ENCODE results near the gene MRAP. TPM values are rescaled to one million over a fixed set of nuclear protein-coding genes. Genes with fewer than 3 reads are reported as not detected.

MRAP gene
- polyA plus RNA-seq, 2 donors: 0.16 TPM; not detected in 1

DNA sequence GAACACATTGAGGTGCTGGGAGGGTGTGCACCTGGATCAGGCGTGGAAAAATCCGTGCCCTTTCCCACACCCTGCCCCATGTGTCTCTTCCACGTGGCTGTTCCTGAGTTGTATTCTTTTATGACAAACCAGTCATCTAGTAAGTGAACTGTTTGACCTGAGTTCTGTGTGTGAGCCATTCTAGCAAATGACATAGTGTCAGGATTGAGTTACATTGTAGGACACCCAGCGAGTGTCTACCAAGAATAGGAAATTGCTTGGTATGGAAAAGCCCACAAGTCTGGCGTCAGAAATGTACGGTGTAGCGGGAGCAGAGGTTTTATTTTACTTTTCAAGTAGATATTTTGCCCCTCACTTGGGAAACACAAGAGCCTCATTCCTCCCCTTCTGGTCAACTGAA, 1.2 kb upstream of the MRAP start:
- Histone ChIP-seq H3K9me3 (ENCODE audit: control insufficient read depth in 2 of 2, insufficient read depth in 1 of 2, low read depth in 1 of 2, low read length in 1 of 2) (no peaks in the 10 kb centered on the region), H3K4me3 (ENCODE audit: low read depth in 1 of 2, low read length in 2 of 2) (no peak overlapping the region), H3K36me3 (ENCODE audit: control insufficient read depth in 2 of 2, insufficient read depth in 2 of 2, low read length in 1 of 2) (peaks cover 0 to 6% of the 10 kb centered on the region in 2 donors), H3K27ac (ENCODE audit: low read depth in 2 of 2, low read length in 1 of 2) (no peak overlapping the region), H3K27me3 (ENCODE audit: control insufficient read depth in 1 of 2, insufficient read depth in 2 of 2, low read length in 2 of 2) (no peaks in the 10 kb centered on the region), H3K4me1 (ENCODE audit: control insufficient read depth in 2 of 2, insufficient read depth in 2 of 2, low read length in 1 of 2) (no peaks in the 10 kb centered on the region)
- 92 to 93% methylated on average over 7 of the region's 7 CpGs for WGBS, 2 donors

DNA sequence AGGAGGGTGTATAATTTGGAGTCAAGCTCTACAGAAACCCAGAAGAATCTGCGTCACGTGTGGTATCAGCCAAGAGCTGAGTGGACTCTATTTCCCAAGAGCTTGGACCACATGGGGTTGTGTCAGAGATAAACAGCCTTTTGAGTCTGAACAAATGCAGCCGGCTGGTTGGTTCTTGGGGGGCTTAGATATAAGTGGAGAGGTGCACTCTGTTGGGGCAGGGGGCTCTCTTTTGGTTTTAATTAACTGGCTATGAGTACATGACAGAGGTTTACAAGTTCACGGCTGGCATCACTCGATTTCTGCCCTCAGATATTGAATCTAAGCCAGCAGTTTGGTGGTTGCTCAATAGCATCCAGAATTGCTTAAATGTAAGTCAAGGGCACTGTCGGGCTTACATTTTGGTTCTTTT, 501 bp upstream of the MRAP start:
- 90% methylated on average over 6 of the region's 6 CpGs for WGBS, 2 donors
- Histone ChIP-seq H3K4me1 (ENCODE audit: control insufficient read depth in 2 of 2, insufficient read depth in 2 of 2, low read length in 1 of 2) (no peaks in the 10 kb centered on the region), H3K27me3 (ENCODE audit: control insufficient read depth in 1 of 2, insufficient read depth in 2 of 2, low read length in 2 of 2) (no peaks in the 10 kb centered on the region), H3K36me3 (ENCODE audit: control insufficient read depth in 2 of 2, insufficient read depth in 2 of 2, low read length in 1 of 2) (peaks cover 0 to 6% of the 10 kb centered on the region in 2 donors), H3K27ac (ENCODE audit: low read depth in 2 of 2, low read length in 1 of 2) (no peak overlapping the region), H3K4me3 (ENCODE audit: low read depth in 1 of 2, low read length in 2 of 2) (no peak overlapping the region), H3K9me3 (ENCODE audit: control insufficient read depth in 2 of 2, insufficient read depth in 1 of 2, low read depth in 1 of 2, low read length in 1 of 2) (no peaks in the 10 kb centered on the region)

- 83 to 85% methylated on average over 6 of the region's 6 CpGs for WGBS, 2 donors
Measured at GRCh38 chr21:32299695-32300094, 1.0 kb downstream of the MRAP start.

GRCh38 chr21:32300117-32300681, 1.5 kb downstream of the MRAP start:
- WGBS, 2 donors: 92 to 93% methylated on average over 41 of the region's 41 CpGs
- H3K27ac ChIP-seq (ENCODE audit: low read depth in 2 of 2, low read length in 1 of 2): no peak overlapping the region
- no peaks in the 10 kb centered on the region for H3K27me3 ChIP-seq (ENCODE audit: control insufficient read depth in 1 of 2, insufficient read depth in 2 of 2, low read length in 2 of 2)
- H3K4me1 ChIP-seq (ENCODE audit: control insufficient read depth in 2 of 2, insufficient read depth in 2 of 2, low read length in 1 of 2): no peaks in the 10 kb centered on the region
- no peaks in the 10 kb centered on the region for H3K9me3 ChIP-seq (ENCODE audit: control insufficient read depth in 2 of 2, insufficient read depth in 1 of 2, low read depth in 1 of 2, low read length in 1 of 2)
- peaks cover 0 to 6% of the 10 kb centered on the region in 2 donors for H3K36me3 ChIP-seq (ENCODE audit: control insufficient read depth in 2 of 2, insufficient read depth in 2 of 2, low read length in 1 of 2)
- H3K4me3 ChIP-seq (ENCODE audit: low read depth in 1 of 2, low read length in 2 of 2): no peak overlapping the region

More at GRCh38 chr21:32299695-32300094, 1.0 kb downstream of the MRAP start:
- no peaks in the 10 kb centered on the region for H3K27me3 ChIP-seq (ENCODE audit: control insufficient read depth in 1 of 2, insufficient read depth in 2 of 2, low read length in 2 of 2)
- H3K4me3 ChIP-seq (ENCODE audit: low read depth in 1 of 2, low read length in 2 of 2): no peak overlapping the region
- H3K27ac ChIP-seq (ENCODE audit: low read depth in 2 of 2, low read length in 1 of 2): no peak overlapping the region
- peaks cover 0 to 6% of the 10 kb centered on the region in 2 donors for H3K36me3 ChIP-seq (ENCODE audit: control insufficient read depth in 2 of 2, insufficient read depth in 2 of 2, low read length in 1 of 2)
- H3K4me1 ChIP-seq (ENCODE audit: control insufficient read depth in 2 of 2, insufficient read depth in 2 of 2, low read length in 1 of 2): no peaks in the 10 kb centered on the region
- no peaks in the 10 kb centered on the region for H3K9me3 ChIP-seq (ENCODE audit: control insufficient read depth in 2 of 2, insufficient read depth in 1 of 2, low read depth in 1 of 2, low read length in 1 of 2)

DNA sequence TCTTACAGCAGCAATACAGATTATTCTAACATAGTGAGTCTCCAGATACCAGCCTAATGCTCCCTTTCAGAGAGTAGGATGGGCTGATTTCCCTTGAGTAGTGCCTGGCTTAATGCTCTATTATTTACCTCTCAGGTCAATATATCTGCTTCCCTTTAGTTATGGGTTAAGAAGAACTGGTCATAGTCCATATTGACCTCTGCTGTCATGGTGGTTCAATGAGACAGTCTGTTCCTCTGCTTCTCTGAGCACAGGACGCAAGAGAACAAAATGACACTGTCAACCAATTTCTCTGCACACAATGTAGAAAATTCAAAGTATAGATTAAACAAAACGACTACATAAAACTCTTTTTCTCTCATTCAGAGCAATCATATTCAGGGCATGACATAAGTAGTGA, 2.9 kb downstream of the MRAP start:
- H3K27me3 ChIP-seq (ENCODE audit: control insufficient read depth in 1 of 2, insufficient read depth in 2 of 2, low read length in 2 of 2): no peaks in the 10 kb centered on the region
- no peak overlapping the region for H3K4me3 ChIP-seq (ENCODE audit: low read depth in 1 of 2, low read length in 2 of 2)
- no peaks in the 10 kb centered on the region for H3K9me3 ChIP-seq (ENCODE audit: control insufficient read depth in 2 of 2, insufficient read depth in 1 of 2, low read depth in 1 of 2, low read length in 1 of 2)
- H3K27ac ChIP-seq (ENCODE audit: low read depth in 2 of 2, low read length in 1 of 2): no peak overlapping the region
- H3K36me3 ChIP-seq (ENCODE audit: control insufficient read depth in 2 of 2, insufficient read depth in 2 of 2, low read length in 1 of 2): peaks cover 0 to 8% of the 10 kb centered on the region in 2 donors
- WGBS, 2 donors: 83 to 86% methylated on average over 2 of the region's 2 CpGs
- H3K4me1 ChIP-seq (ENCODE audit: control insufficient read depth in 2 of 2, insufficient read depth in 2 of 2, low read length in 1 of 2): no peaks in the 10 kb centered on the region

GRCh38 chr21:32302560-32302959, 3.9 kb downstream of the MRAP start:
- Histone ChIP-seq H3K4me3 (ENCODE audit: low read depth in 1 of 2, low read length in 2 of 2) (no peak overlapping the region), H3K27me3 (ENCODE audit: control insufficient read depth in 1 of 2, insufficient read depth in 2 of 2, low read length in 2 of 2) (no peaks in the 10 kb centered on the region), H3K27ac (ENCODE audit: low read depth in 2 of 2, low read length in 1 of 2) (no peak overlapping the region), H3K36me3 (ENCODE audit: control insufficient read depth in 2 of 2, insufficient read depth in 2 of 2, low read length in 1 of 2) (peaks cover 0 to 8% of the 10 kb centered on the region in 2 donors), H3K9me3 (ENCODE audit: control insufficient read depth in 2 of 2, insufficient read depth in 1 of 2, low read depth in 1 of 2, low read length in 1 of 2) (no peaks in the 10 kb centered on the region), H3K4me1 (ENCODE audit: control insufficient read depth in 2 of 2, insufficient read depth in 2 of 2, low read length in 1 of 2) (no peaks in the 10 kb centered on the region)
- WGBS, 2 donors: 90 to 95% methylated on average over 6 of the region's 6 CpGs

- Histone ChIP-seq H3K4me3 (ENCODE audit: low read depth in 1 of 2, low read length in 2 of 2) (no peak overlapping the region), H3K27ac (ENCODE audit: low read depth in 2 of 2, low read length in 1 of 2) (no peak overlapping the region), H3K36me3 (ENCODE audit: control insufficient read depth in 2 of 2, insufficient read depth in 2 of 2, low read length in 1 of 2) (peaks cover 0 to 9% of the 10 kb centered on the region in 2 donors), H3K9me3 (ENCODE audit: control insufficient read depth in 2 of 2, insufficient read depth in 1 of 2, low read depth in 1 of 2, low read length in 1 of 2) (no peaks in the 10 kb centered on the region), H3K27me3 (ENCODE audit: control insufficient read depth in 1 of 2, insufficient read depth in 2 of 2, low read length in 2 of 2) (no peaks in the 10 kb centered on the region), H3K4me1 (ENCODE audit: control insufficient read depth in 2 of 2, insufficient read depth in 2 of 2, low read length in 1 of 2) (no peaks in the 10 kb centered on the region)
- WGBS, 2 donors: 91 to 98% methylated on average over 1 of the region's 1 CpG
Measured at GRCh38 chr21:32303385-32303784, 4.7 kb downstream of the MRAP start.

GRCh38 chr21:32304998-32305397, 6.3 kb downstream of the MRAP start:
- 94 to 96% methylated on average over 7 of the region's 7 CpGs for WGBS, 2 donors
- H3K27ac ChIP-seq (ENCODE audit: low read depth in 2 of 2, low read length in 1 of 2): no peak overlapping the region
- no peaks in the 10 kb centered on the region for H3K27me3 ChIP-seq (ENCODE audit: control insufficient read depth in 1 of 2, insufficient read depth in 2 of 2, low read length in 2 of 2)
- H3K4me1 ChIP-seq (ENCODE audit: control insufficient read depth in 2 of 2, insufficient read depth in 2 of 2, low read length in 1 of 2): no peaks in the 10 kb centered on the region
- no peaks in the 10 kb centered on the region for H3K9me3 ChIP-seq (ENCODE audit: control insufficient read depth in 2 of 2, insufficient read depth in 1 of 2, low read depth in 1 of 2, low read length in 1 of 2)
- no peak overlapping the region for H3K4me3 ChIP-seq (ENCODE audit: low read depth in 1 of 2, low read length in 2 of 2)
- peaks cover 0 to 15% of the 10 kb centered on the region in 2 donors for H3K36me3 ChIP-seq (ENCODE audit: control insufficient read depth in 2 of 2, insufficient read depth in 2 of 2, low read length in 1 of 2)

DNA sequence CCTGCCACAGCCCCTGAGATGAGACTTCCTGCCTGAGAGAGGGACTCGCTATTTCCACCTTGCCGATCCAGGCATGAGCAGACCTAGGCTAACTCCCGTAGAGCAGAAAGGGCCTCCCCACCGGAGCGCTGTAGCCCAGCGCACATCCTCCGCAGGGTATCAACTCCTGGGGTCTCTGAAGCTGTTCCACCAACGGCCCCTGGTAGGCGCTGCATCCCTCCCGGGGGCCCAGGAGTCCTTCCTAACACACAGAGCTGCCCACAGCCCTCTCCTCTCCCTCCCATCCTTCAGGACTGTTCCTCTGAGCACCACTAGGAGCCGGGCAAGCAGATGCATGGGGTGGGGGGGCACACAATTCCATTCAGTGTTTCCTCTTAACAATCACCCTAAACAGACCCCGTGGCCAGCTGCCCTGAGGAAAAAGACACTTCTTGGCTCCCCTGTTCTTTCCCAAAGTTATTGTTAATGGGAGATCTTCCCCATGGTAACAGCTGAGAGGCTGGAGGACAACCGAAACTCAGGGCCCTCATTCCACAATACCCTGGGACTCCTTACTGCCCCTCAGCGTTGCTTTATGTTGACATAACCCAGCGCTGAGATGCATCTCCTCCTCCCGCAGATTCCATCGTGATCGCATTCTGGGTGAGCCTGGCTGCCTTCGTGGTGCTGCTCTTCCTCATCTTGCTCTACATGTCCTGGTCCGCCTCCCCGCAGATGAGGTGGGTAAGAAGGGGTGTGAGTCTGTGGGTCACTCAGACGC, 7.5 kb downstream of the MRAP start:
- H3K27ac ChIP-seq (ENCODE audit: low read depth in 2 of 2, low read length in 1 of 2): no peak overlapping the region
- 69 to 70% methylated on average over 22 of the region's 22 CpGs for WGBS, 2 donors
- H3K36me3 ChIP-seq (ENCODE audit: control insufficient read depth in 2 of 2, insufficient read depth in 2 of 2, low read length in 1 of 2): peaks cover 0 to 12% of the 10 kb centered on the region in 2 donors

DNA sequence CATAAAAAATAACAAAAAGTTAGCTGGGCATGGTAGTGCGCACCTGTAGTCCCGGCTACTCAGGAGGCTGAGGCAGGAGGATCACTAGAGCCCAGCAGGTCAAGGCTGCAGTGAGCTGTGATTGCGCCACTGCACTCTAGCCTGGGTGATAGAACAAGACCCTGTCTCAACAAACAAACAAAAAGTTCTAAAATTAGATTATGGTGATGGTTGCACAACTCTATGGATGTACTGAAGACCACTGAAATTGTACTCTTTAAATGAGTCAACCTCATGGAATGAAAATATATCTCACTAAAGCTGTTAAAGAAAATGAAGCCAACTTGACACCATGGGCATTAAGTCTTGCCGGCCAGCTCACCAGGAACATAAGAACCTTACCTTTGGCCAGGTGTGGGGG, 9.1 kb downstream of the MRAP start:
- peaks cover 2 to 23% of the 10 kb centered on the region in 2 donors for H3K36me3 ChIP-seq (ENCODE audit: control insufficient read depth in 2 of 2, insufficient read depth in 2 of 2, low read length in 1 of 2)
- H3K4me3 ChIP-seq (ENCODE audit: low read depth in 1 of 2, low read length in 2 of 2): no peak overlapping the region
- no peak overlapping the region for H3K27ac ChIP-seq (ENCODE audit: low read depth in 2 of 2, low read length in 1 of 2)
- WGBS, 2 donors: 97 to 98% methylated on average over 4 of the region's 4 CpGs
- H3K9me3 ChIP-seq (ENCODE audit: control insufficient read depth in 2 of 2, insufficient read depth in 1 of 2, low read depth in 1 of 2, low read length in 1 of 2): no peaks in the 10 kb centered on the region
- H3K27me3 ChIP-seq (ENCODE audit: control insufficient read depth in 1 of 2, insufficient read depth in 2 of 2, low read length in 2 of 2): no peaks in the 10 kb centered on the region
- no peaks in the 10 kb centered on the region for H3K4me1 ChIP-seq (ENCODE audit: control insufficient read depth in 2 of 2, insufficient read depth in 2 of 2, low read length in 1 of 2)

More for the DNA sequence above, 7.5 kb downstream of the MRAP start:
- Histone ChIP-seq H3K9me3 (ENCODE audit: control insufficient read depth in 2 of 2, insufficient read depth in 1 of 2, low read depth in 1 of 2, low read length in 1 of 2) (no peaks in the 10 kb centered on the region), H3K4me1 (ENCODE audit: control insufficient read depth in 2 of 2, insufficient read depth in 2 of 2, low read length in 1 of 2) (no peaks in the 10 kb centered on the region), H3K27me3 (ENCODE audit: control insufficient read depth in 1 of 2, insufficient read depth in 2 of 2, low read length in 2 of 2) (no peaks in the 10 kb centered on the region), H3K4me3 (ENCODE audit: low read depth in 1 of 2, low read length in 2 of 2) (no peak overlapping the region)

All from esophagus (tissue), 2 donors.